ENCODE data around the gene ERC2. TPM values are rescaled to one million over a fixed set of nuclear protein-coding genes. Genes with fewer than 3 reads are reported as not detected.
A peak's percentile ranks its signal among the peaks of the same experiment; 100 is the strongest.

The ERC2 gene
- polyA plus RNA-seq, 1 experiment = 0.07 TPM

DNA sequence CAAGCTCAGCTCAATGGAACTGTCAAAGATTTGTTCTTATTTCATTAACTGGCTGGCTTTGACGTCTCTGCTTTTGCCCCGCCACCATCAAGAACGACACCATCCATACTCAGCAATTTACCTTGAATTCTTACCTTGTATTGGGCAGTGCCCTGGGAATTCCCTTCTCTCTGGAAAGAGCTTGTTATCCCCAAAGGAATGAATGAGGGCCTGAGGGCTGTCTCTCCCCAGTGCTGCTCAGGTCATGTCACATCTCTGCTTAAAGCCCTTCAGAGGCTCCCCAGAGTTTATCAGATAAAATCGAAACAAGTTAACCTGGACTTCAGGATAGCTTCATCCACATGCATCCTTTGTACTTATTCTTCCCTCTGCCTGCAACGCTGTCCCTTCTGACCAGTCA is 975.3 kb downstream of the ERC2 start:
- ChIA-PET POLR2A (no interaction called here), CTCF (interaction anchor here (0.5 to 0.7 kb wide), 3 partner anchors 11 to 431 kb away, joined by 3 to 4 read pairs (median 3); no protein-coding TSS in a partner anchor)
- Histone ChIP-seq H3K27me3 (ENCODE audit: control insufficient read depth, insufficient read depth, low read length) (no peaks in the 10 kb centered on the region), H3K4me3 (ENCODE audit: low read depth, low read length) (no peak overlapping the region), H3K36me3 (ENCODE audit: control insufficient read depth, insufficient read depth, low read length) (no peaks in the 10 kb centered on the region)
- no peak for TF ChIP-seq CTCF (IDR thresholded peaks at IDR 0.05; ENCODE audit: insufficient read depth, low read depth, low read length)
- no peak for DNase-seq (ENCODE audit: low read depth)

- Histone ChIP-seq H3K36me3 (ENCODE audit: control insufficient read depth, insufficient read depth, low read length) (no peaks in the 10 kb centered on the region; the same call in 1 of the 2 replicates), H3K4me3 (ENCODE audit: low read depth, low read length) (no peak overlapping the region), H3K27me3 (ENCODE audit: control insufficient read depth, insufficient read depth, low read length) (no peaks in the 10 kb centered on the region)
- POLR2A ChIA-PET = no interaction called here
- CTCF ChIA-PET = interaction anchor here (0.9 kb wide), 1 partner anchor 231 kb away, joined by 4 read pairs; no protein-coding TSS in a partner anchor
- TF ChIP-seq CTCF (IDR thresholded peaks at IDR 0.05; ENCODE audit: insufficient read depth, low read depth, low read length) = no peak
- DNase-seq (ENCODE audit: low read depth) = peak; percentile 88
These were observed 976.9 kb downstream of the ERC2 start for GRCh38 chr3:55491296-55491816.

- ChIA-PET POLR2A (no interaction called here), CTCF (interaction anchor here (1.1 to 1.7 kb wide), 6 partner anchors 9 to 329 kb away, joined by 3 to 8 read pairs (median 4); no protein-coding TSS in a partner anchor)
- no peak for DNase-seq (ENCODE audit: low read depth)
- H3K27me3 ChIP-seq (ENCODE audit: control insufficient read depth, insufficient read depth, low read length) = no peaks in the 10 kb centered on the region
- no peak for TF ChIP-seq CTCF (IDR thresholded peaks at IDR 0.05; ENCODE audit: insufficient read depth, low read depth, low read length)
- H3K4me3 ChIP-seq (ENCODE audit: low read depth, low read length) = no peak overlapping the region
- peaks cover 2% of the 10 kb centered on the region for H3K36me3 ChIP-seq (ENCODE audit: control insufficient read depth, insufficient read depth, low read length)
These were observed 977.9 kb downstream of the ERC2 start for GRCh38 chr3:55490276-55490913.

GRCh38 chr3:55489798-55490132 is 978.5 kb downstream of the ERC2 start:
- ChIA-PET POLR2A (no interaction called here), CTCF (interaction anchor here (1.1 to 1.7 kb wide), 6 partner anchors 9 to 329 kb away, joined by 3 to 8 read pairs (median 4); no protein-coding TSS in a partner anchor)
- peak overlapping the region; percentile 68 for H3K4me3 ChIP-seq (ENCODE audit: low read depth, low read length)

More at GRCh38 chr3:55489798-55490132, 978.5 kb downstream of the ERC2 start:
- no peaks in the 10 kb centered on the region for H3K27me3 ChIP-seq (ENCODE audit: control insufficient read depth, insufficient read depth, low read length)
- no peak for DNase-seq (ENCODE audit: low read depth)
- H3K36me3 ChIP-seq (ENCODE audit: control insufficient read depth, insufficient read depth, low read length) = peaks cover 2% of the 10 kb centered on the region
- no peak for TF ChIP-seq CTCF (IDR thresholded peaks at IDR 0.05; ENCODE audit: insufficient read depth, low read depth, low read length)
